IPS-15b (cell line): Measurements from ENCODE around the gene ACSL3.

Experiments
- H3K27me3 ChIP-seq: one replicate; pipeline ENCODE4 v1.6.1; 2013; ENCODE audit warnings: low read length; ENCODE audit not compliant: control insufficient read depth, insufficient read depth
- H3K36me3 ChIP-seq: one replicate; pipeline ENCODE4 v1.6.1; 2013; ENCODE audit warnings: low read length; ENCODE audit not compliant: control insufficient read depth, insufficient read depth
- H3K4me1 ChIP-seq: one replicate; pipeline ENCODE4 v1.6.1; 2013; ENCODE audit warnings: mild to moderate bottlenecking, low read length; ENCODE audit not compliant: control insufficient read depth, insufficient read depth
- H3K4me3 ChIP-seq: one replicate; pipeline ENCODE4 v1.5.1; 2013; ENCODE audit warnings: low read depth, low read length
- H3K9ac ChIP-seq: one replicate; pipeline ENCODE4 v1.6.1; 2013; ENCODE audit warnings: low read depth, mild to moderate bottlenecking, low read length
- H3K9me3 ChIP-seq: one replicate; pipeline ENCODE4 v1.6.1; 2013; ENCODE audit warnings: mild to moderate bottlenecking, low read length; ENCODE audit not compliant: control insufficient read depth, insufficient read depth

ACSL3 gene

DNA sequence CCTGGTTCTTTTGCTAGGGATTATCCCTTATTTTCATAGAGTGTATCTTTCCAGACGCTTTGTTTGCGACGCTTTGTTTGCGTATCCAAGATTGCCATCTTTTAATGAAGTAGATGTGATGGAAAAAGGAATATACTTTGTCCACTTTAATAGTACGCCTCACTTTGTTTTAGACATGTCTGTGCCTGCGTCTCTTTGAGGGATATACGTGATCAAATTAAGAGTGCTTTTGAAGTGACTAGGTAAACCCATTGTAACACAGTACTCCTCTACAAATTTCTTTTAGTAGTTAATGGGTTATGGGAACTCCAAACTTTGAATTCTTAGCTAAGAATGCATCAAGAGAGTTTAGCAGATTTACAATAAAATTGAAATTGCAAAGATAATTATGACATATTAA lies 27.9 kb downstream of the ACSL3 start:
- H3K27me3 ChIP-seq: no peaks in the 10 kb centered on the region
- H3K4me3 ChIP-seq: no peak overlapping the region
- H3K4me1 ChIP-seq: peaks cover 5% of the 10 kb centered on the region
- no peaks in the 10 kb centered on the region for H3K9me3 ChIP-seq
- H3K9ac ChIP-seq: no peak overlapping the region
- no peaks in the 10 kb centered on the region for H3K36me3 ChIP-seq

- Histone ChIP-seq H3K4me3 (no peak overlapping the region), H3K4me1 (no peaks in the 10 kb centered on the region), H3K27me3 (no peaks in the 10 kb centered on the region), H3K9ac (no peak overlapping the region), H3K9me3 (no peaks in the 10 kb centered on the region), H3K36me3 (no peaks in the 10 kb centered on the region)
Observed at GRCh38 chr2:222891890-222892289, 31.1 kb downstream of the ACSL3 start.

- H3K4me3 ChIP-seq: no peak overlapping the region
- no peaks in the 10 kb centered on the region for H3K27me3 ChIP-seq
- no peaks in the 10 kb centered on the region for H3K9me3 ChIP-seq
- H3K36me3 ChIP-seq: no peaks in the 10 kb centered on the region
- no peak overlapping the region for H3K9ac ChIP-seq
- no peaks in the 10 kb centered on the region for H3K4me1 ChIP-seq
Observed at GRCh38 chr2:222892321-222892720, 31.5 kb downstream of the ACSL3 start.

GRCh38 chr2:222892761-222893160 lies 31.9 kb downstream of the ACSL3 start:
- H3K4me3 ChIP-seq: no peak overlapping the region
- H3K36me3 ChIP-seq: no peaks in the 10 kb centered on the region
- H3K9me3 ChIP-seq: no peaks in the 10 kb centered on the region
- no peaks in the 10 kb centered on the region for H3K4me1 ChIP-seq
- no peaks in the 10 kb centered on the region for H3K27me3 ChIP-seq
- peak overlapping the region; percentile 29 for H3K9ac ChIP-seq

- H3K4me3 ChIP-seq: no peak overlapping the region
- no peak overlapping the region for H3K9ac ChIP-seq
- no peaks in the 10 kb centered on the region for H3K4me1 ChIP-seq
- H3K9me3 ChIP-seq: no peaks in the 10 kb centered on the region
- H3K36me3 ChIP-seq: no peaks in the 10 kb centered on the region
- H3K27me3 ChIP-seq: no peaks in the 10 kb centered on the region
Observed at GRCh38 chr2:222893716-222894115, 32.9 kb downstream of the ACSL3 start.

DNA sequence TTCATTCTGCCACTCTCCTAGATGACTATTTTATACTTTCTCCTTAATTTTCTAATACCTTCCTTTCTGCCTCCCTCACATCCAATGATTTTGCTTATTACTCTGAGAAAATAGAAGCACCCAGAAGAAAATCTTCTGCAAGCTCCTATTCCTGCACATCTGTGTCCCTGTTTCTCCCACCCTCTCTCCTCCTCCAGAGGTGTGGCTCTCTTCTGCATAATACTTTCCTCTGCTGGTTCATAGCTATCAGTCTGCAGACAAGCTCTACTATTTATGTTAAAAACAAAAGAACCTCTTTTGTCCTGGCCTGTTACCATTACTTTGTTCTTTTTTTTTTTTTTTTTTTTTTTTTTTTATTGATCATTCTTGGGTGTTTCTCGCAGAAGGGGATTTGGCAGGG lies 34.3 kb downstream of the ACSL3 start:
- Histone ChIP-seq H3K27me3 (no peaks in the 10 kb centered on the region), H3K4me3 (no peak overlapping the region), H3K36me3 (no peaks in the 10 kb centered on the region), H3K9ac (no peak overlapping the region), H3K9me3 (no peaks in the 10 kb centered on the region), H3K4me1 (peaks cover 2% of the 10 kb centered on the region)

- Histone ChIP-seq H3K9me3 (no peaks in the 10 kb centered on the region), H3K36me3 (no peaks in the 10 kb centered on the region), H3K4me3 (no peak overlapping the region), H3K27me3 (no peaks in the 10 kb centered on the region), H3K4me1 (peaks cover 15% of the 10 kb centered on the region), H3K9ac (no peak overlapping the region)
Observed at GRCh38 chr2:222897898-222898297, 37.1 kb downstream of the ACSL3 start.

DNA sequence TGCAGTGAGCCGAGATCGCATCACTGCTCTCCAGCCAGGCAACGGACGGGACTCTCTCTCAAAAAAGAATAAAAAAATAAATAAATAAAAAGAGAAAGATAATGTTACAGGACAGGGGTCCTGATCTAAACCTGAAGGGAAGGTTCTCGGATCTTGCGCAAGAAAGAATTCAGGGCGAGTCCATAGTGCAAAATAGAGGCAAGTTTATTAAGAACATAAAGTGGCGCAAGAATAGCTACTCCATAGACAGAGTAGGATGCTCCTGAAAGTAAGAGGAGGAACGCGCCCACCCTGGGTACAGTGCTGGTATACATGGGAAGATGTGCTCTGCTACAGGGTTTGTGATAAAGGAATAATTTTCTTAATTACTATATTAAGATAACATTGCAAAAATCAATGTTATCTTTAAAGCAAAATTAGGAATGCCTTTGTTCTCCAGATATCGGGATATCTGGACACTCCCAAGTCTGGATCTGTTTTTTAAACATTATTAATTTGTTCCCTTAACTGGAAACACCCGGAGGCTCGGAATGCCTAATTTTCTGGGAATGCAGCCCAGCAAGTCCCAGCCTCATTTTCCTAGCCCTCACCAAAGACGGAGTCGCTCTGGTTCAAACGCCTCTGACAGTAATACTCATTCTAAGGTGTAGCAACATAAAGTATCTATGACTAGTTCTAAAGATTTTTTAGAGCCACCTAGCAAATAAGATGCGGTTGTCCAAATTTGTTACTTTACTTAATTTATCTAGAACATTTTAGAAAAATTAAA lies 38.8 kb downstream of the ACSL3 start:
- no peaks in the 10 kb centered on the region for H3K36me3 ChIP-seq
- no peak overlapping the region for H3K4me3 ChIP-seq
- H3K9ac ChIP-seq: no peak overlapping the region
- H3K4me1 ChIP-seq: peaks cover 15% of the 10 kb centered on the region
- no peaks in the 10 kb centered on the region for H3K9me3 ChIP-seq
- H3K27me3 ChIP-seq: no peaks in the 10 kb centered on the region

DNA sequence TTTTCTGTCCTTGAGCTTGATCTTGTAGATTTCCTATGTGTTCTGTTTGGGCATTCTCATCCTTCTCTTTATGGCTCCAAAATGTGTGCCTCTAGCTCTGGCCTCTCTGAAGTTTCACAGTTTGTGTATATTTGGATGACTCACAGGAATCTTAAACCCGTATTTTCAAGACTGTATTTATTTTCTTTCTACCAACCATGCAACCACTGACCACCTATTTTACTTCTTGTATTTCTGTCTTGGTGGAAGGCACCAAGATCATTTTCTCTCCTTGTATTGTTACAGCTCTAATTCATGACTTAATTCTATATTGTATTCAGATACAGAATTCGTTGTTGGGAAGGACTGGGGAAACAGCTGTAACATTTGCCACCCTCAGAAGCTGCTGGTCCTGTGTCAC lies 39.5 kb downstream of the ACSL3 start:
- peaks cover 2% of the 10 kb centered on the region for H3K36me3 ChIP-seq
- no peak overlapping the region for H3K9ac ChIP-seq
- peaks cover 15% of the 10 kb centered on the region for H3K4me1 ChIP-seq
- no peak overlapping the region for H3K4me3 ChIP-seq
- H3K27me3 ChIP-seq: no peaks in the 10 kb centered on the region
- no peaks in the 10 kb centered on the region for H3K9me3 ChIP-seq

DNA sequence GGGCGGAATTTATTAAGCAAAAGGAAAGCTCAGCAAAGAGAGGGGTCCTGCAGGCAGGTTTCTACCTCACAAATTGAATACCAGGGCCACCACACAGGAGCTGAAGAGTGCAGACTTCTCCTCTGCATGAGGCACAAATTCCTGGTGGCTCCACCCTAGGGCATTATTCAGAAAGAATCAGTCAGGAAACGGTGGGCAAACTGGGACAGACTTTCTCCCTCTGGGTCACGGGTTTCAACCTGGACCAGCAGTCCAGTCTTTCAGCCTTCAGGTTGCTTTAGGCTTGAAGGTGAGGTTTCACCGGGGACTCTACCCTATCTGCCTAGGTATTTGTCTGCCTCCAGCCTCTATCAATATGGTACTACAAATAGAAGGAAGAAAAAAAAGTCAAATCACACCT lies 41.8 kb downstream of the ACSL3 start:
- Histone ChIP-seq H3K9me3 (no peaks in the 10 kb centered on the region), H3K4me3 (no peak overlapping the region), H3K27me3 (no peaks in the 10 kb centered on the region), H3K4me1 (peaks cover 16% of the 10 kb centered on the region), H3K9ac (no peak overlapping the region), H3K36me3 (peaks cover 2% of the 10 kb centered on the region)

DNA sequence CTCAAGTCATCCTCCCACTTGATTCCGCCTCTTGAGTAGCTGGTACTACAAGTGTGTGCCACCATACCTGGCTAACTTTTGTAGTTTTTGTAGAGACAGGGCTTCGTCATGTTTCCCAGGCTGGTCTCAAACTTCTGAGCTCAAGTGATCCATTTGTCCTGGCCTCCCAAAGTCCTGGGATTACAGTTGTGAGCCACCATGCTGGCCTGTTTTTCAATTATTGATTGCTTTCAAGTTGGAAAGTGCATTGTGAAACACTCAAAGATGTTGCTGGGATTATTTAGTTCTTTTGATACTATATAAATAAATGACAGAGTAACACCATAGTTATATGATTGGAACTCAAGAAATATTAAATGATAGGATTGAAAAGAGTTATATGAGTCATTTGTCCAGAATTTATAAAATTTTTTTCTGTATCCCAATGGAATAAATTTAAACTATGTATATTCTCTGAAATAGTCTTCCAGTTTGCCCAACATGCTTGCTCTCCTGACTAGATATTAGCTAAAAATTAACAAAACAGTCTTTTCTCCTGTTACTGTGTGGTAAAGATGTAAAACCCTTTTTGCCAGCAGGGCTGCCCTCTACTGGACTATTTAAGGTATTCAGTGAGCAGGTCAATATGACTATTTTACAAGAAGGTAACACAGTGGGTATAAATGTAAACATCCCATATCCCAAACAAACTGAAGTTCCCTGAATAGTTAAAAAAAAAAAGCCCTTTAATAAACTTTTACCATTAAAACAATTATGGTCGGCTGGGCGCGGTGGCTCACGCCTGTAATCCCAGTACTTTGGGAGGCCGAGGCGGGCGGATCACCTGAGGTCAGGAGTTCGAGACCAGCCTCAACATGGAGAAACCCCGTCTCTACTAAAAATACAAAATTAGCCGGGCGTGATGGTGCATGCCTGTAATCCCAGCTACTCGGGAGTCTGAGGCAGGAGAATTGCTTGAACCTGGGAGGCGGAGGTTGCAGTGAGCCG lies 42.7 kb downstream of the ACSL3 start:
- Histone ChIP-seq H3K4me1 (peaks cover 21% of the 10 kb centered on the region), H3K9me3 (no peaks in the 10 kb centered on the region), H3K27me3 (no peaks in the 10 kb centered on the region), H3K36me3 (peaks cover 2% of the 10 kb centered on the region), H3K9ac (no peak overlapping the region), H3K4me3 (no peak overlapping the region)
